Activated CD4-positive, alpha-beta T cell treated with anti-CD3 and anti-CD28 coated beads, Interleukin-2, amount 10 ng/mL, durations not matched to agents 7 days and 5 days (primary cell): ENCODE results near the gene ACAD9. TPM values are rescaled to one million over a fixed set of nuclear protein-coding genes. Genes with fewer than 3 reads are reported as not detected.
A peak's percentile ranks its signal among the peaks of the same experiment; 100 is the strongest.
"Not testable (repeated sequence)": the region's sequence is repeated elsewhere in the genome, so short reads cannot be mapped to it uniquely, and the experiment has no call there.

Experiments used
- CTCF ChIA-PET: fragments of 350-600 bp; sonication (Branson Sonifier 250); formaldehyde crosslinking; loops from one replicate; lab custom pipeline; 2021; ENCODE audit warnings: antibody characterized with exemption; lab: Charles Lee
- POLR2A ChIA-PET: fragments of 350-600 bp; sonication (Branson Sonifier 250); formaldehyde crosslinking; loops from one replicate; lab custom pipeline; 2021; ENCODE audit warnings: antibody characterized with exemption; lab: Charles Lee
- DNase-seq: peaks from one replicate; pipeline ENCODE4 v3.0.0-alpha.2; 2020
- H3K27ac Mint-ChIP-seq: one replicate; pipeline ENCODE4 v1.8.0; 2021; ENCODE audit warnings: mild to moderate bottlenecking, moderate library complexity, mixed read lengths
- H3K27me3 Mint-ChIP-seq: one replicate; pipeline ENCODE4 v1.8.0; 2021; ENCODE audit warnings: mixed read lengths
- H3K36me3 Mint-ChIP-seq: one replicate; pipeline ENCODE4 v1.8.0; 2021; ENCODE audit warnings: low read depth, mixed read lengths
- H3K4me1 Mint-ChIP-seq: one replicate; pipeline ENCODE4 v1.8.0; 2021; ENCODE audit warnings: mixed read lengths
- H3K4me3 Mint-ChIP-seq: one replicate; pipeline ENCODE4 v1.8.0; 2021; ENCODE audit warnings: mild to moderate bottlenecking, moderate library complexity, mixed read lengths
- H3K9me3 Mint-ChIP-seq: one replicate; pipeline ENCODE4 v1.8.0; 2021; ENCODE audit warnings: mixed read lengths
- total RNA-seq, 2 experiments: library from RNA; stranded (reverse); gene quantifications; one replicate each; pipeline ENCODE4 v1.2.3, GENCODE V29; 2021

The ACAD9 gene
- total RNA-seq, 2 experiments from 2014 or later: 74.7 to 77.4 TPM

- Mint-ChIP-seq H3K4me1 (no peaks in the 10 kb centered on the region), H3K27ac (no peak overlapping the region), H3K36me3 (peaks cover 36% of the 10 kb centered on the region), H3K27me3 (no peaks in the 10 kb centered on the region), H3K4me3 (no peak overlapping the region), H3K9me3 (no peaks in the 10 kb centered on the region)
- no peak for DNase-seq
- ChIA-PET POLR2A (no interaction called here), CTCF (interaction anchor here (1.5 kb wide), 1 partner anchor 13 kb away, joined by 5 read pairs; no protein-coding TSS in a partner anchor)
These were observed 28.5 kb downstream of the ACAD9 start for GRCh38 chr3:128907706-128908445.

- Mint-ChIP-seq H3K4me1 (no peaks in the 10 kb centered on the region), H3K9me3 (no peaks in the 10 kb centered on the region), H3K4me3 (no peak overlapping the region), H3K27ac (no peak overlapping the region), H3K36me3 (peaks cover 35% of the 10 kb centered on the region), H3K27me3 (no peaks in the 10 kb centered on the region)
- POLR2A ChIA-PET: no interaction called here
- no peak for DNase-seq
- CTCF ChIA-PET: interaction anchor here (0.6 to 1.5 kb wide), 3 partner anchors 10 to 114 kb away, joined by 4 to 5 read pairs (median 4); no protein-coding TSS in a partner anchor
These were observed 29.5 kb downstream of the ACAD9 start for GRCh38 chr3:128908951-128909350.

DNA sequence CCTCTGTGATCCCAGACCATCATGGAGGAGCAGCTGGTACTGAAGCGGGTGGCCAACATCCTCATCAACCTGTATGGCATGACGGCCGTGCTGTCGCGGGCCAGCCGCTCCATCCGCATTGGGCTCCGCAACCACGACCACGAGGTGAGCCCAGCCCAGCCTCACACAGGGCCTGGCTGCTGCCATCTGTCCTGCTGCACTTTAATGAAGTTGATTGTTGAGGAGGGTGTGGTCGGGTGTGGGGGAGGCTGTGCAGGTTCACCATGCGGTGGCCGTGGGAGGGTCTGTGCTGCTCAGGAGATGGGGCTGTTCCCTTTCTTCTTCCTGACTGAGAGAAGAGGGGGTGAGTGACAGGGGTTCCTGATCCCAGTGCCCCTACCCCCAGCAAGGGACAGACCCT lies 30.6 kb downstream of the ACAD9 start:
- H3K36me3 Mint-ChIP-seq: peaks cover 33% of the 10 kb centered on the region
- H3K27me3 Mint-ChIP-seq: no peaks in the 10 kb centered on the region
- H3K4me3 Mint-ChIP-seq: no peak overlapping the region
- POLR2A ChIA-PET: no interaction called here
- CTCF ChIA-PET: interaction anchor here (1.0 kb wide), 1 partner anchor 13 kb away, joined by 3 read pairs; no protein-coding TSS in a partner anchor
- DNase-seq: no peak
- no peak overlapping the region for H3K27ac Mint-ChIP-seq
- no peaks in the 10 kb centered on the region for H3K9me3 Mint-ChIP-seq
- H3K4me1 Mint-ChIP-seq: no peaks in the 10 kb centered on the region

GRCh38 chr3:128911911-128912310 lies 32.5 kb downstream of the ACAD9 start:
- Mint-ChIP-seq H3K9me3 (no peaks in the 10 kb centered on the region), H3K36me3 (peaks cover 35% of the 10 kb centered on the region), H3K4me3 (no peak overlapping the region), H3K4me1 (no peaks in the 10 kb centered on the region), H3K27ac (no peak overlapping the region), H3K27me3 (no peaks in the 10 kb centered on the region)
- ChIA-PET POLR2A (no interaction called here), CTCF (interaction anchor here (0.9 to 1.2 kb wide), 2 partner anchors 8 to 13 kb away, joined by 3 read pairs; no protein-coding TSS in a partner anchor)
- DNase-seq: no peak

DNA sequence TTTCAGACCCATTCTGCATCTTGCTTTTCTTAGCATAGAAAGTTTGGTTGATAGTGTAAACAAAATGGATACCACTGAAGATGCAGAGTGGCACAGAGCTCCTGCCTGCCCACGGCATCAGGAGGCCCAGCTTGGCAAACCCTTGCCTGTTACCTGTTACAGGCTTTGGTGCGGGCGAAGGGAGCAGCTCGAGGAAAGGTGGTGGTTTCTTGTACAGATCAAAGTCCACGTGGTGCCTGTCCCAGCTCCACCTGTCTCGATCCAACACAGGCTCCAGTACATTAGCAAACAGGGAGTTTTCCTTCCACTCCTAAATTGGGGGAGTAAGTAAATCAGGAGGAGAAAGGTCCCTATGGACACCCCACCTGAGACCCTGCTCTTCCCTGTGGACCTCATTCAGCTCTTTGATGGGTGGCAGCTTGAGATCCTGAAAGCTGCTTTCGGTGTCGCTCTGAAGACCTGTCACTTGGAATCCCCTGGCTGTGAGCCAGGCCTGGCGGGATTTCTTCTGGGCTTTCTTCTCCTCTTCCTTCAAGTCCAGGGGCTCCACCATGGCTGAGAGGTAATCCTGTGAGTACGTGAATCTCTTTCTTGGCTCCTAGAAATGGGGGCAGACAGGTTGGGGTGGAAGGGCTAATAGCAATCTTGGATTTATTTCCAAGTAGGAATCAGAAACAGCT lies 35.7 kb downstream of the ACAD9 start:
- Mint-ChIP-seq H3K36me3 (peaks cover 55% of the 10 kb centered on the region), H3K9me3 (no peaks in the 10 kb centered on the region), H3K4me1 (no peaks in the 10 kb centered on the region), H3K27ac (no peak overlapping the region), H3K4me3 (no peak overlapping the region), H3K27me3 (no peaks in the 10 kb centered on the region)
- CTCF ChIA-PET: interaction anchor here (0.6 to 1.7 kb wide), 6 partner anchors 8 to 298 kb away, joined by 3 to 5 read pairs (median 4); no protein-coding TSS in a partner anchor
- no peak for DNase-seq
- POLR2A ChIA-PET: interaction anchor here (1.3 kb wide), 1 partner anchor 36 kb away, joined by 3 read pairs; the partner anchor contains the start of gene ACAD9

- Mint-ChIP-seq H3K36me3 (peaks cover 60% of the 10 kb centered on the region), H3K4me3 (no peak overlapping the region), H3K27me3 (no peaks in the 10 kb centered on the region), H3K4me1 (peaks cover 10% of the 10 kb centered on the region), H3K27ac (no peak overlapping the region), H3K9me3 (peaks cover 10% of the 10 kb centered on the region)
- DNase-seq: no peak
- POLR2A ChIA-PET: no interaction called here
- CTCF ChIA-PET: interaction anchor here (0.5 to 1.7 kb wide), 2 partner anchors 16 to 285 kb away, joined by 3 read pairs; no protein-coding TSS in a partner anchor
These were observed 37.9 kb downstream of the ACAD9 start for GRCh38 chr3:128917291-128917690.

DNA sequence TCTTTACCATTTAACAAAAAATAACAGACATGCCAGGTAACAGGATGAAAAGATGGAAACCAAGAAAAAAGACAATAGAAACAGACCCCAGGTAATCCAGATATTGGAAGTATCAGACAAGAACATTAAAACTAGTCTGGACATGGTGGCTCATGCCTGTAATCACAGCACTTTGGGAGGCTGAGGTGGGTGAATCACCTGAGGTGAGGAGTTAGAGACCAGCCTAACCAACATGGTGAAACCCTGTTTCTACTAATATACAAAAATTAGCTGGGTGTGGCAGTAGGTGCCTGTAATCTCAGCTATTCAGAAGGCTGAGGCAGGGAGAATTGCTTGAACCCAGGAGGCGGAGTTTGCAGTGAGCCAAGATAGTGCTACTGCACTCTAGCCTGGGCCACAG lies 40.6 kb downstream of the ACAD9 start:
- CTCF ChIA-PET: interaction anchor here (1.0 to 1.6 kb wide), 3 partner anchors 9 to 11 kb away, joined by 3 to 5 read pairs (median 4); no protein-coding TSS in a partner anchor
- Mint-ChIP-seq H3K36me3 (peaks cover 54% of the 10 kb centered on the region), H3K27ac (no peak overlapping the region), H3K9me3 (peaks cover 18% of the 10 kb centered on the region), H3K27me3 (no peaks in the 10 kb centered on the region), H3K4me1 (peaks cover 34% of the 10 kb centered on the region), H3K4me3 (no peak overlapping the region)
- POLR2A ChIA-PET: no interaction called here
- DNase-seq: no peak

DNA sequence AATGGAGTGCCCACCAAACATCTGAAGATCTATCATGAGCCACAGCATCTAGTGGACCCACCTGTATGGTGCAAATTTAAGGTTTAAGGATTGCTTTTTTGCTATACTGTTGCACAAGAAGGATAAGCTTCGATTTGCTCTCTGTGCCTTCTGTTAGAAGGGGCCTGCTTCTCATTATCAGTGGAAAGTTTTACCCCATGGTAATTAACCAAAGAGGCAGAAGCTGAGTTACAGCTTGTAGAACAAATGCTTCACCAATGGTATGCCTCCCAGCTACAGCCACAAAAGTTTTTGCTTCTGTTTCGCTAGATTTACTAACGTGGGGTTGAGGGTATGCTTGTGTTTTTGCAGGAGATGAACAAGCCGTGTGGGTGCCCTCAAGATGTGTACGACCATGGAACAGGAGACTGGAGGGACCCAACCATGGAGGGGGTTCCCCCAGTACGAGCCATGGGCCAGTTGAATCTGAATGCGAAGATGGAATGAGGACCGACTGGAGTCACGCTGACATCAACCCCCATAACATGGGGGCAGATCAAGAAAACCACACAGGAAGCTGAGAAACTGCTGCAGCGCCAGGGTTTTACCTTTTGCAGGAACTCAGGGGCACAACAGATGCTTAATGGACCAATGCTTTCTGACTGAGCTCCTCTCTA lies 43.5 kb downstream of the ACAD9 start:
- peak overlapping the region; percentile 85 for H3K27ac Mint-ChIP-seq
- DNase-seq: peak; percentile 63
- peaks cover 34% of the 10 kb centered on the region for H3K4me1 Mint-ChIP-seq
- H3K4me3 Mint-ChIP-seq: peak overlapping the region; percentile 59
- H3K27me3 Mint-ChIP-seq: no peaks in the 10 kb centered on the region
- H3K36me3 Mint-ChIP-seq: peaks cover 41% of the 10 kb centered on the region
- CTCF ChIA-PET: interaction anchor here (0.5 to 1.6 kb wide), 8 partner anchors 8 to 305 kb away, joined by 3 to 6 read pairs (median 3); no protein-coding TSS in a partner anchor
- POLR2A ChIA-PET: interaction anchor here (0.6 kb wide), 1 partner anchor 44 kb away, joined by 3 read pairs; the partner anchor contains the start of gene ACAD9
- H3K9me3 Mint-ChIP-seq: peaks cover 29% of the 10 kb centered on the region

GRCh38 chr3:128923576-128923975 lies 44.2 kb downstream of the ACAD9 start:
- ChIA-PET CTCF (interaction anchor here (0.5 to 1.6 kb wide), 8 partner anchors 9 to 306 kb away, joined by 3 to 6 read pairs (median 3); no protein-coding TSS in a partner anchor), POLR2A (no interaction called here)
- peak; percentile 24 for DNase-seq
- Mint-ChIP-seq H3K4me3 (peak overlapping the region; percentile 59), H3K4me1 (peaks cover 34% of the 10 kb centered on the region), H3K27me3 (peaks cover 4% of the 10 kb centered on the region), H3K27ac (peak overlapping the region; percentile 85), H3K36me3 (peaks cover 37% of the 10 kb centered on the region), H3K9me3 (peaks cover 29% of the 10 kb centered on the region)

DNA sequence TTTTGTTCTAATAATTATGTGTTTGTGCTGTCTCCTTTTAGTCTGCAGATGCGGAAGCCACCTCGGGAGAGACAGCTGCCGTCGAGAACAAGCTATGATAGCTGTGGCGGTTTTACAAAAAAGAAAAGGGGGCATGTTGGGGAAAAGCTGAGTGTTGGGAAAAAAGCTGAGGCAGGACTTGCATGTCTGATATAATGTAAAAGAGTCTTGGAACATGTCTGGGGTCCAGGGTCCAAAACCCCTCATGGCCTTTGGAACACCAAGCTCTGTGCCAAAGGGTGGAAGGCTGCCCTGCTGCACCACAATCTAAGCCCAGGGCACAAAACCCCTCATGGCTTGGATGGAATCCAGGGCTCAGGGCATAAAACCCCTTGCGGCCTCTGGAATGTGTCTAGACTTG lies 44.6 kb downstream of the ACAD9 start:
- Mint-ChIP-seq H3K27ac (peak overlapping the region; percentile 85), H3K4me1 (peaks cover 34% of the 10 kb centered on the region), H3K9me3 (peaks cover 29% of the 10 kb centered on the region), H3K4me3 (peak overlapping the region; percentile 59), H3K36me3 (peaks cover 35% of the 10 kb centered on the region)
- CTCF ChIA-PET: interaction anchor here (0.9 to 1.6 kb wide), 3 partner anchors 9 to 80 kb away, joined by 3 to 5 read pairs (median 4); no protein-coding TSS in a partner anchor
- POLR2A ChIA-PET, DNase-seq, H3K27me3 Mint-ChIP-seq: not testable (repeated sequence)

- ChIA-PET POLR2A (no interaction called here), CTCF (no interaction called here)
- peaks cover 4% of the 10 kb centered on the region for H3K4me1 Mint-ChIP-seq
- H3K27me3 Mint-ChIP-seq: peaks cover 11% of the 10 kb centered on the region
- H3K4me3 Mint-ChIP-seq: no peak overlapping the region
- DNase-seq: no peak
- H3K9me3 Mint-ChIP-seq: peaks cover 20% of the 10 kb centered on the region
- H3K36me3 Mint-ChIP-seq: peaks cover 10% of the 10 kb centered on the region
- no peak overlapping the region for H3K27ac Mint-ChIP-seq
These were observed 49.9 kb downstream of the ACAD9 start for GRCh38 chr3:128929364-128929763.

DNA sequence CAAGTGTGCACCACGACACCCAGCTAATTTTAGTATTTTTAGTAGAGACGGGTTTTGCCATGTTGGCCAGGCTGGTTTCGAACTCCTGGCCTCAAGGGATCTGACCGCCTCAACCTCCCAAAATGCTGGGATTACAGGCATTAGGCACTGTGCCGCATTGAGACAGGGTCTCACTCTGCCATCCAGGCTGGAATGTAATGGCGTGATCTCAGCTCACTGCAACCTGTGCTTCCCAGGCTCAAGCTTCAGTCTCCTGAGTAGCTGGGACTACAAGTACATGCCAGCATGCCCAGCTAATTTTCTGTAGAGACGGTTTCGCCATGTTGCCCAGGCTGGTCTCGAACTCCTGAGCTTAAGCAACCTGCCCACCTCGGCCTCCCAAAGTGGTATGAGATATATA lies 51.6 kb downstream of the ACAD9 start:
- no peak for DNase-seq
- Mint-ChIP-seq H3K4me3 (no peak overlapping the region), H3K4me1 (no peaks in the 10 kb centered on the region), H3K36me3 (peaks cover 2% of the 10 kb centered on the region), H3K9me3 (peaks cover 11% of the 10 kb centered on the region), H3K27me3 (peaks cover 11% of the 10 kb centered on the region), H3K27ac (no peak overlapping the region)
- CTCF ChIA-PET: interaction anchor here (0.6 to 0.9 kb wide), 2 partner anchors 222 to 224 kb away, joined by 3 to 4 read pairs; no protein-coding TSS in a partner anchor
- POLR2A ChIA-PET: no interaction called here
